B cell (primary cell): Measurements from ENCODE around the gene CASTOR1. TPM values are rescaled to one million over a fixed set of nuclear protein-coding genes. Genes with fewer than 3 reads are reported as not detected.
A peak's percentile ranks its signal among the peaks of the same experiment; 100 is the strongest.

Experiments
- ATAC-seq: fragments of 200-7000 bp; cut with Tn5 transposase; one replicate; pipeline ENCODE4 v1.10.0; 2021; ENCODE audit warnings: low read depth, mild to moderate bottlenecking, moderate number of reproducible peaks, moderate library complexity
- CTCF ChIA-PET: fragments of 350-600 bp; sonication (Branson Sonifier 250); formaldehyde crosslinking; loops from one replicate; lab custom pipeline; 2021; ENCODE audit warnings: antibody characterized with exemption, inconsistent platforms; lab: Charles Lee
- POLR2A ChIA-PET: fragments of 350-600 bp; sonication (Branson Sonifier 250); formaldehyde crosslinking; loops from one replicate; lab custom pipeline; 2021; ENCODE audit warnings: antibody characterized with exemption; lab: Charles Lee
- DNase-seq: peaks from one replicate; pipeline ENCODE4 v3.0.0; 2013
- H2AFZ ChIP-seq: 2 replicates; pipeline ENCODE4 v1.6.1; 2012; ENCODE audit warnings: mild to moderate bottlenecking, low read depth, low read length; ENCODE audit not compliant: insufficient read depth, poor library complexity, severe bottlenecking
- H3K27ac ChIP-seq, 2 donors: 1 replicate in 1 of 2; 2 replicates in 1 of 2; pipeline ENCODE4 v1.5.1; 2012 to 2013; ENCODE audit warnings: low read length in 2 of 2, mild to moderate bottlenecking in 2 of 2, moderate library complexity in 1 of 2
- H3K27me3 ChIP-seq, 4 experiments: fragments of 200-600 bp in 1 of 4; sonication (generic) in 1 of 4; replicated peaks in 1 of 4; 1 replicate in 2 of 4; 2 replicates in 2 of 4; pipeline versions ENCODE4 v1.6.1 to v1.7.0; 2013 to 2016; ENCODE audit warnings: low read length in 3 of 4, mild to moderate bottlenecking in 2 of 4, mixed read lengths in 1 of 4, moderate library complexity in 1 of 4; ENCODE audit not compliant: insufficient read depth in 4 of 4, control insufficient read depth in 3 of 4; ENCODE audit errors: control extremely low read depth in 1 of 4
- H3K36me3 ChIP-seq, 2 experiments: replicated peaks in 1 of 2; 1 replicate in 1 of 2; 2 replicates in 1 of 2; pipeline versions ENCODE4 v1.6.1 to v1.7.1; 2013; ENCODE audit warnings: low read length in 1 of 2; ENCODE audit not compliant: insufficient read depth in 2 of 2, control insufficient read depth in 1 of 2; ENCODE audit errors: control extremely low read depth in 1 of 2, extremely low read depth in 1 of 2
- H3K4me1 ChIP-seq, 2 donors: fragments of 200-600 bp in 1 of 2; sonication (generic) in 1 of 2; 1 replicate in 1 of 2; 2 replicates in 1 of 2; pipeline versions ENCODE4 v1.5.1 to v1.6.1; 2013 to 2017; ENCODE audit warnings: low read length in 2 of 2; ENCODE audit not compliant: control insufficient read depth in 2 of 2, insufficient read depth in 2 of 2
- H3K4me2 ChIP-seq: replicated peaks from 2 replicates; pipeline ENCODE3; 2012; ENCODE audit warnings: mild to moderate bottlenecking, low read depth, low read length; ENCODE audit not compliant: poor library complexity, severe bottlenecking
- H3K4me3 ChIP-seq, 5 experiments: fragments of 200-600 bp in 1 of 5; sonication (generic) in 1 of 5; 1 replicate in 3 of 5; 2 replicates in 2 of 5; pipeline versions ENCODE4 v1.5.1 to v1.7.0; 2011 to 2016; ENCODE audit warnings: low read length in 4 of 5, mild to moderate bottlenecking in 4 of 5, low read depth in 2 of 5, control low read depth in 1 of 5, moderate library complexity in 1 of 5; ENCODE audit not compliant: insufficient read depth in 1 of 5; ENCODE audit errors: control extremely low read depth in 1 of 5, extremely low read depth in 1 of 5
- H3K79me2 ChIP-seq: fragments of 200-600 bp; sonication (generic); one replicate; pipeline ENCODE4 v1.6.0; 2016; ENCODE audit warnings: low read length; ENCODE audit not compliant: control insufficient read depth, insufficient read depth
- H3K9ac ChIP-seq: fragments of 200-600 bp; sonication (generic); 2 replicates; pipeline ENCODE4 v1.6.1; 2017; ENCODE audit warnings: mild to moderate bottlenecking, low read length, moderate library complexity
- H3K9me3 ChIP-seq, 3 donors: one replicate each; pipeline versions ENCODE4 v1.6.1 to v1.7.1; 2013; ENCODE audit warnings: low read length in 2 of 3; ENCODE audit not compliant: control insufficient read depth in 2 of 3, insufficient read depth in 1 of 3; ENCODE audit errors: control extremely low read depth in 1 of 3
- H4K20me1 ChIP-seq: 2 replicates; pipeline ENCODE4 v1.6.0; 2012; ENCODE audit warnings: mild to moderate bottlenecking, low read length; ENCODE audit not compliant: insufficient read depth, control insufficient read depth, poor library complexity, severe bottlenecking
- H3K27ac Mint-ChIP-seq: one replicate; pipeline ENCODE4 v1.8.0; 2021; ENCODE audit warnings: mixed read lengths
- H3K27me3 Mint-ChIP-seq: one replicate; pipeline ENCODE4 v1.8.0; 2021; ENCODE audit warnings: mixed read lengths
- H3K4me1 Mint-ChIP-seq: one replicate; pipeline ENCODE4 v1.8.0; 2021; ENCODE audit warnings: mixed read lengths
- H3K4me3 Mint-ChIP-seq: one replicate; pipeline ENCODE4 v1.8.0; 2021; ENCODE audit warnings: mixed read lengths
- H3K9me3 Mint-ChIP-seq: one replicate; pipeline ENCODE4 v1.8.0; 2022; ENCODE audit warnings: mixed read lengths; ENCODE audit not compliant: insufficient read depth
- EZH2 ChIP-seq: IDR thresholded peaks from 2 replicates; pipeline ENCODE4 v1.6.1; 2012; ENCODE audit warnings: borderline replicate concordance, low read depth, mild to moderate bottlenecking, moderate library complexity, low read length; ENCODE audit not compliant: insufficient read depth, poor library complexity, severe bottlenecking
- WGBS: methylation state at CpG from one replicate; pipeline ENCODE4 v1.1.5; 2013; ENCODE audit warnings: missing lambda C conversion rate; ENCODE audit not compliant: insufficient coverage; 5-methylcytosine and 5-hydroxymethylcytosine counted together
- intact Hi-C: fragments of 100-400 bp; cut with micrococcal nuclease; formaldehyde crosslinking; loops from one replicate; pipeline ENCODE4 v1.10.0; 2022
- polyA plus RNA-seq: library from polyadenylated mRNA; depleted of rRNA; stranded (reverse); fragments of >200 nt; gene quantifications from 2 replicates; pipeline ENCODE4 v1.2.3, GENCODE V29; 2012
- total RNA-seq, 2 donors: library from RNA; stranded (reverse); fragments of 120-200 nt in 1 of 2; gene quantifications; 1 replicate in 1 of 2; 2 replicates in 1 of 2; pipeline versions ENCODE4 v1.2.3 to v1.2.4, GENCODE V29; 2013 to 2022
- TF ChIP-seq, protein P1 (sequence below): fragments of 200-600 bp; IDR thresholded peaks from one replicate; pipeline ENCODE4 v1.8.0; 2022; ENCODE audit warnings: antibody characterized with exemption, mild to moderate bottlenecking

Gene CASTOR1
- total and polyA plus RNA-seq, 2 donors (not counting 1 experiment from before 2014, with no cell fraction given): 16.3 to 18.4 TPM

DNA sequence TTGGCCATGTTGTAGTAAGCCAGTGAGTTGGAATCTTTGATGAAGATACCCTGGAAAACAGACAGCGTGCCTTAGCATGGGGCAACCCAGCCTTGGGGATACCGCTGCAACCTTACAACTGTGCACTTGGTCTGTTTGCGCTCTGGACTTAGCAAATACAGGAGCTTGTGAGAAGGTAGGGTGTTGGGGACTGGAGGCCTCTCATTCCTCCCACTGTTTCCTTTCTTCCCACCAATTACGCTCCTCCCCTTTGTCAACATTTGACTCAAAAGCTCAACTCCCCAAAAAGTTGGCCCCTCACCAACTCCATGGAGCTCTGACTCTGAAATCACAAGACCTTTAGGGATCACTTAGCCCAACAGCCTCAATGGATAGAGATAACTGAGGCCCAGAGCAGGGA, 45.3 kb upstream of the CASTOR1 start:
- no peaks in the 10 kb centered on the region for H3K27me3 ChIP-seq
- peaks cover 3 to 77% of the 10 kb centered on the region in 2 experiments for H3K36me3 ChIP-seq
- ChIA-PET POLR2A (no interaction called here), CTCF (interaction anchor here (1.4 to 2.9 kb wide), 2 partner anchors 46 to 51 kb away, joined by 3 to 14 read pairs; partner anchors contain the start of gene CASTOR1)
- intact Hi-C loops: no loop called here
- TF ChIP-seq, protein P1, sequence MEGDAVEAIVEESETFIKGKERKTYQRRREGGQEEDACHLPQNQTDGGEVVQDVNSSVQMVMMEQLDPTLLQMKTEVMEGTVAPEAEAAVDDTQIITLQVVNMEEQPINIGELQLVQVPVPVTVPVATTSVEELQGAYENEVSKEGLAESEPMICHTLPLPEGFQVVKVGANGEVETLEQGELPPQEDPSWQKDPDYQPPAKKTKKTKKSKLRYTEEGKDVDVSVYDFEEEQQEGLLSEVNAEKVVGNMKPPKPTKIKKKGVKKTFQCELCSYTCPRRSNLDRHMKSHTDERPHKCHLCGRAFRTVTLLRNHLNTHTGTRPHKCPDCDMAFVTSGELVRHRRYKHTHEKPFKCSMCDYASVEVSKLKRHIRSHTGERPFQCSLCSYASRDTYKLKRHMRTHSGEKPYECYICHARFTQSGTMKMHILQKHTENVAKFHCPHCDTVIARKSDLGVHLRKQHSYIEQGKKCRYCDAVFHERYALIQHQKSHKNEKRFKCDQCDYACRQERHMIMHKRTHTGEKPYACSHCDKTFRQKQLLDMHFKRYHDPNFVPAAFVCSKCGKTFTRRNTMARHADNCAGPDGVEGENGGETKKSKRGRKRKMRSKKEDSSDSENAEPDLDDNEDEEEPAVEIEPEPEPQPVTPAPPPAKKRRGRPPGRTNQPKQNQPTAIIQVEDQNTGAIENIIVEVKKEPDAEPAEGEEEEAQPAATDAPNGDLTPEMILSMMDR: no peak
- TF ChIP-seq EZH2: no peak
- H3K79me2 ChIP-seq: no peaks in the 10 kb centered on the region
- ATAC-seq (no peak), DNase-seq (no peak)
- H3K4me1 ChIP-seq: no peaks in the 10 kb centered on the region
- no peak overlapping the region for H2AFZ ChIP-seq
- no peak overlapping the region for H3K4me2 ChIP-seq
- H4K20me1 ChIP-seq: peaks cover 18% of the 10 kb centered on the region
- Mint-ChIP-seq H3K4me1 (no peaks in the 10 kb centered on the region), H3K4me3 (no peak overlapping the region), H3K27me3 (no peaks in the 10 kb centered on the region), H3K27ac (no peak overlapping the region), H3K9me3 (no peaks in the 10 kb centered on the region)
- H3K9ac ChIP-seq: no peak overlapping the region
- WGBS: no CpG with 5 or more reads among the region's 4 CpGs
- no peak overlapping the region for H3K4me3 ChIP-seq
- no peaks in the 10 kb centered on the region for H3K9me3 ChIP-seq
- H3K27ac ChIP-seq: no peak overlapping the region

DNA sequence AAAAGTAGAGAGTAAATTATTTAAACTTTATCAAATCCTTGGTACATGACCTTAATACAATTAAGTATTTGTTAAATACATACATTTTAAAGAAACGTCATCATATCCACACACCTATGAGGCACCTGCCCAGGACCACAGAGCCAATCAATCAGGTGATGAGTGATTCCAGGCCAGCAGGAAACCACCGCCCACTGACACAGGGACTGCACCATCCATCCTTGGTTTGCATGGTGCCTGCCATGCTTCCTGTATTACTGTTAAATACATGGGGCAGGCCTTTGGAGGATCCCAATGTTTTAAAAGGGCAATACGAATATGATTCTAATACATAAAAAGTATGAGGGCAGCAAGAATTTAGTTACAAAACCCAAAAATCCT, 44.4 kb upstream of the CASTOR1 start:
- H3K36me3 ChIP-seq: peaks cover 3 to 70% of the 10 kb centered on the region in 2 experiments
- no peaks in the 10 kb centered on the region for H3K27me3 Mint-ChIP-seq
- DNase-seq (no peak), ATAC-seq (no peak)
- H3K4me1 Mint-ChIP-seq: no peaks in the 10 kb centered on the region
- H4K20me1 ChIP-seq: peaks cover 18% of the 10 kb centered on the region
- no peaks in the 10 kb centered on the region for H3K9me3 Mint-ChIP-seq
- ChIA-PET POLR2A (no interaction called here), CTCF (interaction anchor here (4.2 kb wide), 1 partner anchor 46 kb away, joined by 25 read pairs; the partner anchor contains the start of gene CASTOR1)
- H3K4me1 ChIP-seq: no peaks in the 10 kb centered on the region
- H3K79me2 ChIP-seq: no peaks in the 10 kb centered on the region
- TF ChIP-seq, protein P1: no peak
- TF ChIP-seq EZH2: no peak
- H2AFZ ChIP-seq: no peak overlapping the region
- no peak overlapping the region for H3K4me3 Mint-ChIP-seq
- H3K27ac ChIP-seq: no peak overlapping the region
- 90% methylated on average over 1 of the region's 3 CpGs for whole genome bisulfite sequencing
- H3K27ac Mint-ChIP-seq: peak overlapping the region; percentile 20
- no peak overlapping the region for H3K4me3 ChIP-seq
- H3K9ac ChIP-seq: no peak overlapping the region
- intact Hi-C loops: no loop called here
- H3K4me2 ChIP-seq: no peak overlapping the region
- no peaks in the 10 kb centered on the region for H3K27me3 ChIP-seq
- no peaks in the 10 kb centered on the region for H3K9me3 ChIP-seq
